T-cell (primary cell): Measurements from ENCODE around the gene RORB. TPM values are rescaled to one million over a fixed set of nuclear protein-coding genes. Genes with fewer than 3 reads are reported as not detected.

Source experiments
- ATAC-seq, 4 experiments: fragments of 200-7000 bp in 3 of 4; fragments of 150-1000 bp in 1 of 4; cut with Tn5 transposase; replicated peaks in 1 of 4; 1 replicate in 3 of 4; 2 replicates in 1 of 4; pipeline ENCODE4 v1.10.0; 2021; ENCODE audit warnings: moderate library complexity in 3 of 4, mild to moderate bottlenecking in 2 of 4, moderate number of reproducible peaks in 1 of 4
- CTCF ChIA-PET, 2 donors: fragments of 300-600 bp; sonication (Branson Sonifier 250); formaldehyde crosslinking; loops; one replicate each; lab custom pipeline; 2022; ENCODE audit warnings: antibody characterized with exemption in 2 of 2; lab: Charles Lee
- POLR2A ChIA-PET, 2 donors: fragments of 300-600 bp; sonication (Branson Sonifier 250); formaldehyde crosslinking; loops; one replicate each; lab custom pipeline; 2022; ENCODE audit warnings: antibody characterized with exemption in 2 of 2; lab: Charles Lee
- DNase-seq, 35 experiments: peaks; one replicate each; pipeline versions ENCODE4 v3.0.0 to v3.0.0-alpha.2; 2013 to 2023
- H3K27ac ChIP-seq: one replicate; pipeline ENCODE4 v1.5.1; 2013; ENCODE audit warnings: low read length
- H3K27me3 ChIP-seq, 2 experiments: replicated peaks in 1 of 2; 1 replicate in 1 of 2; 2 replicates in 1 of 2; pipeline versions ENCODE4 v1.6.1 to v1.7.0; 2013; ENCODE audit warnings: low read length in 1 of 2, mixed read lengths in 1 of 2; ENCODE audit not compliant: control insufficient read depth in 2 of 2, insufficient read depth in 2 of 2; ENCODE audit errors: extremely low read depth in 1 of 2
- H3K36me3 ChIP-seq, 2 donors: 1 replicate in 1 of 2; 2 replicates in 1 of 2; pipeline versions ENCODE4 v1.6.1 to v1.7.0; 2013; ENCODE audit warnings: low read length in 1 of 2; ENCODE audit not compliant: control insufficient read depth in 2 of 2, insufficient read depth in 1 of 2; ENCODE audit errors: extremely low read depth in 1 of 2
- H3K4me1 ChIP-seq, 2 experiments: 1 replicate in 1 of 2; 2 replicates in 1 of 2; pipeline versions ENCODE4 v1.6.1 to v1.7.0; 2013; ENCODE audit warnings: low read length in 2 of 2, mixed read lengths in 1 of 2; ENCODE audit not compliant: insufficient read depth in 2 of 2, control insufficient read depth in 1 of 2; ENCODE audit errors: extremely low read depth in 1 of 2
- H3K4me3 ChIP-seq, 2 donors: 1 replicate in 1 of 2; 2 replicates in 1 of 2; pipeline versions ENCODE4 v1.5.1 to v1.7.0; 2013; ENCODE audit warnings: mild to moderate bottlenecking in 2 of 2, low read length in 1 of 2, moderate library complexity in 1 of 2; ENCODE audit not compliant: control insufficient read depth in 1 of 2; ENCODE audit errors: extremely low read depth in 1 of 2
- H3K9me3 ChIP-seq: 2 replicates; pipeline ENCODE4 v1.7.0; 2013
- H3K27ac Mint-ChIP-seq, 2 donors: one replicate each; pipeline ENCODE4 v1.8.0; 2020 to 2021; ENCODE audit warnings: mild to moderate bottlenecking in 2 of 2, mixed read lengths in 2 of 2
- H3K27me3 Mint-ChIP-seq, 2 donors: one replicate each; pipeline ENCODE4 v1.8.0; 2021 to 2022; ENCODE audit warnings: mixed read lengths in 2 of 2
- H3K36me3 Mint-ChIP-seq: one replicate; pipeline ENCODE4 v1.8.0; 2021; ENCODE audit warnings: mixed read lengths
- H3K4me1 Mint-ChIP-seq, 3 donors: one replicate each; pipeline ENCODE4 v1.8.0; 2020 to 2022; ENCODE audit warnings: mixed read lengths in 3 of 3, mild to moderate bottlenecking in 1 of 3
- H3K4me3 Mint-ChIP-seq, 3 donors: one replicate each; pipeline ENCODE4 v1.8.0; 2020 to 2022; ENCODE audit warnings: mild to moderate bottlenecking in 3 of 3, mixed read lengths in 3 of 3, moderate library complexity in 3 of 3
- H3K9me3 Mint-ChIP-seq, 3 donors: one replicate each; pipeline ENCODE4 v1.8.0; 2020 to 2022; ENCODE audit warnings: mixed read lengths in 3 of 3
- WGBS: methylation state at CpG from one replicate; pipeline ENCODE4 v1.1.5; 2013; ENCODE audit warnings: missing lambda C conversion rate; ENCODE audit not compliant: insufficient coverage; 5-methylcytosine and 5-hydroxymethylcytosine counted together
- total RNA-seq, 35 experiments: library from RNA in 6 of 35; stranded (reverse) in 6 of 35; fragments of 120-200 nt in 1 of 35; gene quantifications; one replicate each; pipeline versions ENCODE4 v1.2.1 to v1.2.4 and lab custom pipeline; 2013 to 2026

Gene RORB
- total RNA-seq, 5 donors from 2014 or later (not counting 1 experiment from before 2014, with no cell fraction given) = 0.03 TPM; not detected in 4

DNA sequence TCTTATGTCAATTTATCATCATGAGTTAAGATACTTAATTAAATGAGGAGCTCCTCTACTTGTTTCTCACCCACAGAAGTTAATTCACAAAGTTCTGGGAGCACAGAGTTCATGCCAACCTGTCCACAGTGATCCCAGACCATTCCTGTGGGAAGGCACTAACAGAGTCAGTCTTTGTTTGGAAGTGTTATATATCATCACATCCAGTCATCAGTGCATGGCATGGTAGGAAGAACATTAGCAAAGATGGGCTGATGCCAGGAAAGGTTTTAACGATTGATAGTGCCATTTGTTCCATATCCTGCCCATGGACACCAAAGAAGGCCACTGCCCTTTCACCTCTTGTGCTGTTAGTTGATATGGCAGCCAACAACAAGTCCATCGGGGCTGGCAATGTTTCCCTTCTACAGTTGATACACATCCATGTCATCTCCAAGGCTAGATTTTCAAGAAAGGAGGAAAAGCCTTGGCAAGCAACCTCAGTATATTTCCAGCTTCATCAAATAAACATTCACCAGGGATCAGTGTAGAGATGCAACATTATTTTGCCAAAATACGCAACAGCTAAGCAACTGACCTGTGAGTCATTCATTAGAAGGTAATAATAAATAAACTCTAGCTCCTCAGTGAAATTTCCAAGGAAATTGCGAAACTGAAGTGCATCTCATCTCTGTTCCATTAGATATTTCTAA lies 169.6 kb downstream of the RORB start:
- DNase-seq (no peak), ATAC-seq (no peak)
- ChIA-PET CTCF (no interaction called here), POLR2A (no interaction called here)
- H3K27ac ChIP-seq = no peak overlapping the region
- Mint-ChIP-seq H3K27me3 (peaks cover 0 to 4% of the 10 kb centered on the region in 2 donors), H3K27ac (no peak overlapping the region), H3K36me3 (no peaks in the 10 kb centered on the region), H3K9me3 (no peaks in the 10 kb centered on the region), H3K4me3 (no peak overlapping the region), H3K4me1 (no peaks in the 10 kb centered on the region)
- no peaks in the 10 kb centered on the region for H3K27me3 ChIP-seq
- H3K36me3 ChIP-seq = no peaks in the 10 kb centered on the region
- no peaks in the 10 kb centered on the region for H3K9me3 ChIP-seq
- no peak overlapping the region for H3K4me3 ChIP-seq
- H3K4me1 ChIP-seq = no peaks in the 10 kb centered on the region
- 80% methylated on average over 1 of the region's 4 CpGs for WGBS

DNA sequence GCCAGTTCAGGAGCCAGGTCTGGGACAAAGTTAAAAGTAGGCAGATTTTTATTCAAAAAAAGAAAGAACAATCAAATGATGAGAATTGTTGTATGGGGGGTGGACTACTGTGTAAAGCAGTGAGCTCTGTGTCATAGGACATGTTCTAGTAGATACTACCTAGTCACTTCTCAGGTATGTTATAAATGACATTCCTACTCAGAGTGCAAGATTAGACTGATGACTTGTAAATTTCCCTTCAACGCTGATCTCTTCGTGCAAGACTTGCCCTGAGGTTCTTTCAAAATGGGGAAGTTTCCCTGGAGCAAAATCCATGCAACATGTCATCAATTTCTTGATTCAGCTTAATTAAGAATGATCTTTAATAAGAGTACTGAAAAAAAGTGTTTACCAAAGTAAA lies 175.1 kb downstream of the RORB start:
- ChIA-PET POLR2A (no interaction called here), CTCF (no interaction called here)
- Mint-ChIP-seq H3K9me3 (no peaks in the 10 kb centered on the region), H3K36me3 (no peaks in the 10 kb centered on the region), H3K27me3 (peaks cover 0 to 4% of the 10 kb centered on the region in 2 donors), H3K27ac (no peak overlapping the region), H3K4me1 (no peaks in the 10 kb centered on the region), H3K4me3 (no peak overlapping the region)
- Histone ChIP-seq H3K27me3 (no peaks in the 10 kb centered on the region), H3K9me3 (no peaks in the 10 kb centered on the region), H3K4me1 (no peaks in the 10 kb centered on the region), H3K4me3 (no peak overlapping the region), H3K36me3 (no peaks in the 10 kb centered on the region), H3K27ac (no peak overlapping the region)
- WGBS = no CpG with 5 or more reads among the region's 2 CpGs
- ATAC-seq (no peak), DNase-seq (no peak)

DNA sequence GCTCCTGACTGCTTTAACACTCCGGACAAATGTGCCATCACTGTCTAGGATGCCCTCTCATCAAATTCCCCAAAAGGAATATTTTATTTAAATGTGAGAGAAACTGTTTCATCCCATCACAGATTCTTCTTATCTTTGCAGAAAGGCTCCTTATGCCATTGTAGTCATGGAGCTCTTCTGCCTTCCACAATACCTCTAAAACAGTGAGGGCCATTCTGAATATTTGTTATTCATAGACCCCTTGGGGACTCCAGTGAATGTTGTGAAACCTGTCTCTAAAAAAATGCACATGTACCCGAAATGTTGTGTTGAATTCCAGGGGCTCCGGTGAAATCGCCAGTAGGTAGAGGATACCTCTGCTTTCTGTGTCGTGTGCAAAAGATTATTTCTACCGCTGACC lies 176.9 kb downstream of the RORB start:
- Histone ChIP-seq H3K4me1 (no peaks in the 10 kb centered on the region), H3K9me3 (no peaks in the 10 kb centered on the region), H3K36me3 (no peaks in the 10 kb centered on the region), H3K4me3 (no peak overlapping the region), H3K27me3 (no peaks in the 10 kb centered on the region), H3K27ac (no peak overlapping the region)
- Mint-ChIP-seq H3K27ac (no peak overlapping the region), H3K36me3 (no peaks in the 10 kb centered on the region), H3K4me1 (no peaks in the 10 kb centered on the region), H3K4me3 (no peak overlapping the region), H3K9me3 (no peaks in the 10 kb centered on the region), H3K27me3 (peaks cover 2 to 4% of the 10 kb centered on the region in 2 donors)
- ChIA-PET POLR2A (no interaction called here), CTCF (no interaction called here)
- no peak for ATAC-seq
- DNase-seq = no peak
- 83% methylated on average over 1 of the region's 6 CpGs for WGBS

- Histone ChIP-seq H3K9me3 (no peaks in the 10 kb centered on the region), H3K4me1 (no peaks in the 10 kb centered on the region), H3K4me3 (no peak overlapping the region), H3K27ac (no peak overlapping the region), H3K27me3 (peaks cover 2 to 6% of the 10 kb centered on the region in 2 experiments), H3K36me3 (no peaks in the 10 kb centered on the region)
- Mint-ChIP-seq H3K27me3 (peaks cover 7 to 11% of the 10 kb centered on the region in 2 donors), H3K27ac (no peak overlapping the region), H3K4me1 (no peaks in the 10 kb centered on the region), H3K36me3 (no peaks in the 10 kb centered on the region), H3K9me3 (no peaks in the 10 kb centered on the region), H3K4me3 (no peak overlapping the region)
- DNase-seq (no peak), ATAC-seq (no peak)
- ChIA-PET CTCF (no interaction called here), POLR2A (no interaction called here)
- WGBS = no CpG with 5 or more reads among the region's 3 CpGs
Observed at GRCh38 chr9:74681906-74682305, 184.8 kb downstream of the RORB start.

DNA sequence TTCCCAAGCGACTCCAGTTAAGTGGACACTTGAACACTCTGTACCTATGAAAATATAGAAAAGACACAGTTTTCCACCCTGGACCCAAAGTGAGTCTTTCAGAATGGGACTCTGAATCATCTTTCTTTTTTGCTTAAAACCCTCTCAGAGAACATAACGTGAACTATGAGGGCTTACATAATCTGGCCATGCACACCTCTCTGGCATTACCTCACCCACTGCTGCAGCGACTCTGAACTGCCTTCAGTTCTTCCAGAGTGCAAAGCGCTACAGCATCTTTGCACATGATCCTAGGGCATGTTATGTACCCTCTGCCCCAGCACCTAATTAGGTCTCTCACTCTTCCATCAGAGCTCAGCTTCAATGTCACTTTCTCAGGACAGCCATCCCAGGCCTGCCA lies 186.2 kb downstream of the RORB start:
- Mint-ChIP-seq H3K4me1 (no peaks in the 10 kb centered on the region), H3K9me3 (no peaks in the 10 kb centered on the region), H3K4me3 (no peak overlapping the region), H3K27ac (no peak overlapping the region), H3K27me3 (peaks cover 7 to 9% of the 10 kb centered on the region in 2 donors), H3K36me3 (no peaks in the 10 kb centered on the region)
- H3K4me3 ChIP-seq = no peak overlapping the region
- no peak for ATAC-seq
- CTCF ChIA-PET = no interaction called here
- H3K27ac ChIP-seq = no peak overlapping the region
- POLR2A ChIA-PET = no interaction called here
- H3K9me3 ChIP-seq = no peaks in the 10 kb centered on the region
- 79% methylated on average over 3 of the region's 4 CpGs for WGBS
- peaks cover 2 to 6% of the 10 kb centered on the region in 2 experiments for H3K27me3 ChIP-seq
- no peaks in the 10 kb centered on the region for H3K4me1 ChIP-seq
- DNase-seq = no peak
- H3K36me3 ChIP-seq = no peaks in the 10 kb centered on the region

DNA sequence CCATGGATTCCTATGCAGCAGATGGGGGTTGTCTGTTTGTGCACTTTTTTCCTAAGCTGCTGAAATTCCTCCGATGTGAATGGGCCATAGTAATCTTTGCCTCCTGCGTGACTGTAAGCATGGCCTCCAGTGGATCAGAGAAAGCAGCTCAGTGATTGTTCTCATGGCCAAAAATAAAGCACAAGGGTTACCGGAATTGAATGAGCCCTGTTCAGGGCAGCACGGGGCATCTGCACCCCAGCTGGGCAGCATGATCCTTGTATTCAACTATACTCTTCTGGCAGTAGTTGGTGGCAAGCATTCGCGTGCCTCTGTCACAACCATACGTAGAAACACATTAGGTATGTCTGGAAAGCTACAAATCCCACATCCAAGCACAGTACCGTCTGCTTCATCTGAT lies 193.9 kb downstream of the RORB start:
- H3K9me3 ChIP-seq = no peaks in the 10 kb centered on the region
- H3K27ac ChIP-seq = no peak overlapping the region
- 58% methylated on average over 3 of the region's 8 CpGs for WGBS
- H3K4me3 ChIP-seq = no peak overlapping the region
- H3K4me1 ChIP-seq = no peaks in the 10 kb centered on the region
- no peaks in the 10 kb centered on the region for H3K27me3 ChIP-seq
- Mint-ChIP-seq H3K4me1 (no peaks in the 10 kb centered on the region), H3K27ac (no peak overlapping the region), H3K27me3 (peaks cover 0 to 8% of the 10 kb centered on the region in 2 donors), H3K4me3 (no peak overlapping the region), H3K9me3 (no peaks in the 10 kb centered on the region), H3K36me3 (no peaks in the 10 kb centered on the region)
- DNase-seq = no peak
- ChIA-PET POLR2A (no interaction called here), CTCF (interaction anchor here in 1 of 2 donors (0.5 kb wide), 1 partner anchor 93 kb away, joined by 3 read pairs; no protein-coding TSS in a partner anchor)
- ATAC-seq = no peak
- no peaks in the 10 kb centered on the region for H3K36me3 ChIP-seq
